HEK293T (cell line): ENCODE data around the gene DDX11.
"Not testable (repeated sequence)": the region's sequence is repeated elsewhere in the genome, so short reads cannot be mapped to it uniquely, and the experiment has no call there.

Experiments used
- ARNT ChIP-seq: fragments of 450-650 bp; IDR thresholded peaks from 2 replicates; pipeline ENCODE4 v1.6.1; 2017; ENCODE audit warnings: mild to moderate bottlenecking
- BHLHE40 ChIP-seq: fragments of 450-650 bp; IDR thresholded peaks from 2 replicates; pipeline ENCODE4 v1.6.1; 2016; ENCODE audit warnings: mild to moderate bottlenecking, moderate library complexity, borderline replicate concordance
- ELF4 ChIP-seq: fragments of 450-650 bp; IDR thresholded peaks from 2 replicates; pipeline ENCODE4 v1.6.1; 2017; ENCODE audit warnings: antibody characterized with exemption
- FOXA1 ChIP-seq: fragments of 450-650 bp; IDR thresholded peaks from 2 replicates; pipeline ENCODE4 v1.6.1; 2016; ENCODE audit warnings: mild to moderate bottlenecking
- FOXK2 ChIP-seq: fragments of 450-650 bp; IDR thresholded peaks from 2 replicates; pipeline ENCODE4 v1.6.1; 2016; ENCODE audit warnings: mild to moderate bottlenecking
- L3MBTL2 ChIP-seq: fragments of 450-650 bp; conservative IDR thresholded peaks from 2 replicates; pipeline ENCODE4 v1.6.1; 2016; ENCODE audit warnings: mild to moderate bottlenecking
- NFRKB ChIP-seq: fragments of 450-650 bp; IDR thresholded peaks from 2 replicates; pipeline ENCODE4 v1.6.1; 2016; ENCODE audit warnings: mild to moderate bottlenecking, moderate library complexity
- SP1 ChIP-seq: fragments of 450-650 bp; IDR thresholded peaks from 2 replicates; pipeline ENCODE4 v1.6.1; 2017
- TARDBP ChIP-seq: fragments of 450-650 bp; IDR thresholded peaks from 2 replicates; pipeline ENCODE4 v1.6.1; 2016

DNA sequence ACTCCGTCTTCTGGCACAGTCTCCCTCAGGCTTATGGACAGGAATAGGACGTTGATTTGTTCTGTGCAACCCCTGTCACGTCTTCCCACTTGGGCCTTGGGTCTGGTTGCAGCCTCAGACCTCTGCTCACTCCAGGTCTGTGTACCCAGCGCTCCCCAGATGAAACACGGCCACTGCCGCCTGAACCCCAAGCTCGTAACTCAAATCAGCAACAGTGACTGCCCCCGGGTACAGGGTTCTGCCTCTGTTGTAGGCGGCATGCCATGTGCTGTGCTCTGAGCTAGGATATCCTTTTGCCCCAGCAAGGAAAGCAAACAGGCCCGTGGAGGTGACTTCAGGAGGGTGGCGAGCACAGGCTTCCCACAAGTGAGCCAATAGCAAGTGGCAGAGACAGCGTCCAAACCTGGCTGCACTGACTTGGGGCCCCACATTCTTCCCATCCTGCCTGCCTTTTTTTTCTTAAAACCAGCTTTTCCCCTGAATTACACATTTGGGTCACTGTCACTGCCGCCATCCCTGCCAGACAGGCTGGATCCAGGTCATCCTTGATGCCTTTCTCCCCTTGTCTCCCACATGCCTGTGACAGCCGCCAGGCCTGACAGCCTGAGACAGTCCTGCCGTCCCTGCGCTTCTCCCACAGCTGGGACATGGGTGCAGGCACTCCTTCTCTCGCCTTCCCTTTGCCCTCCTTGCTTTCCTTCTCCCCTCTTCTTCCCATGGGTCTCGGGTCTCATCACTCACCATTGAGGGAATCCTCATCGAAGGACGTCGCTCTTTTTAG is 21.6 kb downstream of the DDX11 start:
- not testable (repeated sequence) for TF ChIP-seq NFRKB, TARDBP, ELF4, FOXA1, L3MBTL2, ARNT, FOXK2, BHLHE40, SP1
